HG02571 (cell line): Measurements from ENCODE around the gene RAB4B.
"Not testable (repeated sequence)": the region's sequence is repeated elsewhere in the genome, so short reads cannot be mapped to it uniquely, and the experiment has no call there.

Source experiments
- ATAC-seq: cut with Tn5 transposase; IDR thresholded peaks from one replicate; pipeline ENCODE4 v1.9.1; 2021; ENCODE audit warnings: mild to moderate bottlenecking, moderate library complexity; ENCODE audit not compliant: unreplicated experiment

The RAB4B gene

DNA sequence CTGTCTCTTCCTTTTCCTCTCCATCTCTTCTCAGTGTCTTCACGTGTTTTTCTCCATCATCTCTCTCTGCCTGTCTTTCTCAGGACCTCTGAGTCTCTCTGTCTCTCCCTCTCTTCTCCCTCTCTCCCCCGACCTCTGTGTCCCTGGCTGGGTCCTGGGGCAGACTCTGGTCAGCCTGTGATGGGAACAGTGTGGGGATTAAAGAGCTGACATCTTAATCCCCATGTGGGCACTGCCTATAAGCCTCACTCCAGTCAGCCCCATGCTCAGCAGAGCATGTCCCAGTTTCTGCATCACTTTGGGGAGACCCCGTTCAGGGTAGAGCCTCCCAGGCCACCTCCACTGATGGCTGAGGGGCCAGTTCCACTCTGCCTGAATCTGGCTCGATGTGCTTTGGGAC, 37.2 kb downstream of the RAB4B start:
- ATAC-seq = no peak

GRCh38 chr19:40818480-40819399, 40.7 kb downstream of the RAB4B start:
- peak; percentile 48 for ATAC-seq

- ATAC-seq = not testable (repeated sequence)
Measured at GRCh38 chr19:40819479-40820234, 41.6 kb downstream of the RAB4B start.

GRCh38 chr19:40822161-40822560, 44.1 kb downstream of the RAB4B start:
- ATAC-seq = no peak

- ATAC-seq = not testable (repeated sequence)
Measured at GRCh38 chr19:40822704-40823553, 44.9 kb downstream of the RAB4B start.

- ATAC-seq = not testable (repeated sequence)
Measured at GRCh38 chr19:40824916-40825315, 46.9 kb downstream of the RAB4B start.

GRCh38 chr19:40825460-40826095, 47.5 kb downstream of the RAB4B start:
- not testable (repeated sequence) for ATAC-seq

GRCh38 chr19:40826312-40826698, 48.3 kb downstream of the RAB4B start:
- ATAC-seq = not testable (repeated sequence)

GRCh38 chr19:40826699-40827385, 48.8 kb downstream of the RAB4B start:
- not testable (repeated sequence) for ATAC-seq

DNA sequence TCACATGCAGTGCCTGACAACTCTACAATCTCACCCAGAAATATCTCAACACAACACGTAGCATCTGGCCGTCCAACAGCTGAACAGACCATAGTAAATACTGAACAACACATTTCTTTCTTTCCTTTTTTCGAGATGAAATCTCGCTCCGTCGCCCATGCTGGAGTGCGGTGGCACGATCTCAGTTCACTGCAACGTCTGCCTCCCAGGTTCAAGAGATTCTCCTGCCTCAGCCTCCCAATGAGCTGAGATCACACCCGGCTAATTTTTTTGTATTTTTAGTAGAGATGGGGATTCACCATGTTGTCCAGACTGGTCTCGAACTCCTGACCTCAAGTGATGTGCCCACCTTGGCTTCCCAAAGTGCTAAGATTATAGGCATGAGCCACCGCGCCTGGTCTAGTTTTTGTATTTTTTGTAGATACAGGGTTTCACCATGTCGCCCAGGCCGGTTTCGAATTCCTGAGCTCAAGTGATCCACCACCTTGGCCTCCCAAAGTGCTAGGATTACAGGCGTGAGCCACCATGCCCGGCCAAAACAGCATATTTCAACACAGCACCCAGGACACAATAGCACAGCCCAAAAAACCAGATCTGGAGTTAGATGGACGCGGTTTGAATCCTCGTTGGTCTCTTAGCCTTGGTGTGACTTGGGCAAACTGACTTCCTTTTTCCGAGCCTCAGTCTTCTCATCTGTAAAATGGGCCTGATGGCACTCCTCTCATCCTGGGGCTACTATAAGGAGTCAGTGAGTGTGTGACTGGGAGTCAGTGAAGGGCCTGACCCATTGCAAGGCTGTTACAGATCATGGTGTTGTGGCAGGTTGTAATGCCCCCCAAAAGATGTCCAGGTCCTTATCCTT, 49.6 kb downstream of the RAB4B start:
- no peak for ATAC-seq

- no peak for ATAC-seq
Measured at GRCh38 chr19:40829205-40829604, 51.2 kb downstream of the RAB4B start.

- ATAC-seq = not testable (repeated sequence)
Measured at GRCh38 chr19:40830741-40831140, 52.7 kb downstream of the RAB4B start.

DNA sequence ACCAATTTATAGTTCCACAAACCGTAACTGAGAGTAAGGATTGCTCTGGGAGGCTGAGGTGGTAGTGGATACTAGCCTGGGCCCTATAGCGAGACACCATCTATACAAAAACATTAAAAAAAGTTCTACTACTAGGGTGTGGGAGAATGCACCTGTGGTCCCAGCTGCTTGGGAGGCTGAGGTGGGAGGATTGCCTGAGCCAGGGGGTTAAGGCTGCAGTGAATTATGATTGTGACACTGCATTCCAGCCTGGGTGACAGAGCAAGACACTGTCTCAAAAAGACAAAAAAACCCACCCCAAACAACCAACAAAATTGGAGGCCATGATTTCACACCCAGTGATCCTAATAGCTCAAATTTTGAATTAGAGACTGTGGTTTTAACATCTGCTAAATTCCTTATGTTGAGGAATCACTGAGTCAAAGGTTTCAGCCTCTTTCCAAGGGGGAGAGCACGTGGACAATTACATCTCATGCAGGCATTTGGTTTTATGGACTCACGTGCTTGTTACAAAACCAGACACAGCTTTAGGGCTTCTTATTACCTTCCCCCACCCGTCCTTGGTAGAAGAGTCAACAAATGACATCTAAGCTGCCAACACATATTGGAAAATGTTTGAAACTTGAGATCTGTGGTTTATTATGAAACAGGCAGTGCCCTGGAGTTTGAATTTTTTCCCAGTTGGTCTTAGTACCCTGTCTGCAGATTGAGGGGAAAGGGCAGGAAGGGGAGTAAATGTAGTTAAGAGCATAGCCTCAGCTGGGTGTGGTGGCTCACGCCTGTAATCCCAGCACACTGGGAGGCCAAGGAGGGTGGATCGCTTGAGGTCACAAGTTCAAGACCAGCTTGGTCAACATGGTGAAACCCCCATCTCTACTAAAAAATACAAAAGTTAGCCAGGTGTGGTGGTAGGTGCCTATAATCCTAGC, 53.7 kb downstream of the RAB4B start:
- no peak for ATAC-seq

DNA sequence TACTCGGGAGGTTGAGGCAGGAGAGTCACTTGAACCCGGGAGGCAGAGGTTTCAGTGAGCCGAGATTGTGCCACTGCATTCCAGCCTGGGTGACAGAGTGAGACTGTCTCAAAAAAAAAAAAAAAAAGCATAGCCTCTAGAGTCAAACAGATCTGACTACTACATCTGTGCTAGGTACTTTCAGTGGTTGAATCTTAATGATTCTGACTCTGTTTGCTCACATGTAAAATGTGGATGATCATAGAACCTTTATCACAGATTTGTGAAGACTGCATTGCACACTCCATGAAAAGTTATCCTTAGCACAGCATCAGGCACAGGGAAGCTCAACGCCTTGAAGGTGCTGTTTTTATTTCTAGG, 54.4 kb downstream of the RAB4B start:
- not testable (repeated sequence) for ATAC-seq

DNA sequence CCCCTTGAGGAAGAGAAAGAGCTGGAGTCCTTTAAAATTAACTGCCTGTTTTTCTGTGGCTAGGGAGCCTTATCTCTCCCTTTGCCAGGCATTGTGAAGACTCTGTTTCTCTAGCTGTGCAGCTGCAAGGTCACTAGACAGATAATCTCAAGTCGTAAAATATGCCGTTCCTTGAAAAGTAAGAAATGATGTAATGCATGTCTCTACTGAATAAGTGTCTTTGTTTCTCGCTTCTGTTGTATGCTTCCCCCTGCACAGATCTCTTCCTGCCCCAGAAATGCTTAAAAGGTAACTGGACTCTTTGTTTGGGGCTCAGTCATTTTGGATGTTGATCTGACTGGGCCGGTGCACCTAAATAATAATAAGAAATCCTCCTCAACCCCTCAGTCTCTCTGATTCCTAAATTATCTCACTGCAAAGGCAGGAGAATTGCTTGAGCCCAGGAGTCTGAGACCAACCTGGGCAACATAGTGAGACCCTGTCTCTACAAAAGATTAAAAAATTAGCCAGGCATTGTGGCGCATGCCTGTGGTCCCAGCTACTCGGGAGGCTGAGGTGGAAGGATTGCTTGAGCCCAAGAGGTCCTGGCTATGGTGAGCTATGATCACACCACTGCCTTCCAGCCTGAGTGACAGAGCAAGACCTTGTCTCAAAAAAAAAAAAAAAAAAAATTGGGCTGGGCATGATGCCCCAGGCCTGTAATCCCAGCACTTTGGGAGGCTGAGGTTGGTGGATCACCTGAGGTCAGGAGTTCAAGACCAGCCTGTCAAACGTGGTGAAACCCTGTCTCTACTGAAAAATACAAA, 55.9 kb downstream of the RAB4B start:
- ATAC-seq = not testable (repeated sequence)

DNA sequence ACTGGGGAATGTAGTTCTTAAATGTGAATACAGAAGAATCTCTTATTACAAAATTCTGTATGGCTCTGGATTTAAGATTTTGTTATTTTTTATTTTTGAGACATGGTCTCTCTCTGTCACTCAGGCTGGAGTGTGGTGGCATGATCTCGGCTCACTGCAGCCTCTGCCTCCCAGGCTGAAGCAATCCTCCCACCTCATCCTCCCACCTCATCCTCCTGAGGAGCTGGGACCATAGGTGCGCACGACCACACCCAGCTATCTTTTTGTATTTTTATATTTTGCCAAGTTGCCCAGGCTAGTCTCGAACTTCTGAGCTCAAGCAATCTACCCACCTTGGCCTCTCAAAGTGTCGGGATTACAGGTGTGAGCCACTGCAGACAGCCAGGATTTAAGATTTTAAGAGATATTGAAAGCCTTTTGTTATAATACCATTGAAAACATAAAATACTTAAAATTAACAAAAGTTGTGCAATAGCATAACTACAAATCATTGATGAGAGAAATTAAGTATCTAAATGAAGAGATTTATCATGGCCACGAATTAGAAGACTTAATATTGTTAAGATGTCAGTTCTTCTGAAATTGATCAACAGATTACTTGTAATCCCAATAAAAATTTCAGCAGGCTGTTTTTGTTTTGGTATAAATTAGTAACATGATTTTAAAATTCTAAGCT, 58.8 kb downstream of the RAB4B start:
- ATAC-seq = no peak

DNA sequence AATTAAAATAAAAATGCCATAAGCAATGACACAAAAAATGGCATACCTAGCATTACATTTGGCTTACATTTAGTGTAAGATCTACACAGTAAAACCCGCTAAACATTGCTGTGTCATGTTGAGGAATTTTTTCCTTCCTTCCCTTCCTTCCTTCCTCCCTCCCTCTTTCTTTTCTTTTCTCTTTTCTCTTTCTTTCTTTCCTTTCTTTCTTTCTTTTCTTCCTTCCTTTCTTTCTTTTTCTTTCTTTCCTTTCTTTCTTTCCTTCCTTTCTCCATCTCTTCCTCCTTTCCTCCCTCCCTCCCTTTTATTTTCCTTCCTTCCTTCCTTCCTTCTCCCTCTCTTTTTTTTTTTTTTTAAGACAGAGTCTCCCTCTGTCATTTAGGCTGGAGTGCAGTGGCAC, 60.4 kb downstream of the RAB4B start:
- ATAC-seq = not testable (repeated sequence)
